Neural progenitor cell (in vitro differentiated cells): ENCODE results near the gene KLHL25. TPM values are rescaled to one million over a fixed set of nuclear protein-coding genes. Genes with fewer than 3 reads are reported as not detected.
A peak's percentile ranks its signal among the peaks of the same experiment; 100 is the strongest.

Experiments
- DNase-seq: peaks from one replicate; pipeline ENCODE4 v3.0.0-alpha.2; 2016; ENCODE audit warnings: low spot score
- H2AFZ ChIP-seq: fragments of 200-600 bp; sonication (generic); replicated peaks from 2 replicates; pipeline ENCODE4 v1.6.1; 2016; ENCODE audit warnings: antibody characterized with exemption
- H3F3A ChIP-seq: fragments of 200-600 bp; sonication (generic); 2 replicates; pipeline ENCODE4 v1.6.1; 2016; ENCODE audit warnings: antibody characterized with exemption, low read depth
- H3K27ac ChIP-seq: fragments of 200-600 bp; sonication (generic); 2 replicates; pipeline ENCODE4 v1.5.1; 2016; ENCODE audit warnings: mild to moderate bottlenecking
- H3K27me3 ChIP-seq: fragments of 200-600 bp; sonication (generic); 2 replicates; pipeline ENCODE4 v1.6.1; 2016; ENCODE audit warnings: mild to moderate bottlenecking, moderate library complexity
- H3K36me3 ChIP-seq: fragments of 200-600 bp; sonication (generic); 2 replicates; pipeline ENCODE4 v1.5.1; 2016
- H3K4me1 ChIP-seq: fragments of 200-600 bp; sonication (generic); 2 replicates; pipeline ENCODE4 v1.6.1; 2016; ENCODE audit warnings: mixed run types
- H3K4me2 ChIP-seq: fragments of 200-600 bp; sonication (generic); 2 replicates; pipeline ENCODE4 v1.6.1; 2016
- H3K4me3 ChIP-seq: fragments of 200-600 bp; sonication (generic); 2 replicates; pipeline ENCODE4 v1.5.1; 2016
- H3K79me2 ChIP-seq: fragments of 200-600 bp; sonication (generic); 2 replicates; pipeline ENCODE4 v1.6.1; 2016; ENCODE audit warnings: low read depth
- H3K9ac ChIP-seq: fragments of 200-600 bp; sonication (generic); 2 replicates; pipeline ENCODE4 v1.6.1; 2016
- H3K9me3 ChIP-seq: fragments of 200-600 bp; sonication (generic); 2 replicates; pipeline ENCODE4 v1.5.1; 2016; ENCODE audit warnings: low read depth
- H4K20me1 ChIP-seq: fragments of 200-600 bp; sonication (generic); 2 replicates; pipeline ENCODE4 v1.6.1; 2016; ENCODE audit warnings: low read depth
- H3K27ac Mint-ChIP-seq: 3 replicates; pipeline ENCODE4 v1.8.0; 2021; ENCODE audit warnings: mixed read lengths
- H3K27me3 Mint-ChIP-seq: 2 replicates; pipeline ENCODE4 v1.8.0; 2022; ENCODE audit warnings: low read depth, mild to moderate bottlenecking, inconsistent platforms, moderate library complexity, mixed read lengths; ENCODE audit not compliant: insufficient read depth
- H3K36me3 Mint-ChIP-seq: 3 replicates; pipeline ENCODE4 v1.8.0; 2021; ENCODE audit warnings: mixed read lengths
- H3K4me1 Mint-ChIP-seq: 3 replicates; pipeline ENCODE4 v1.8.0; 2021; ENCODE audit warnings: mixed read lengths
- H3K4me3 Mint-ChIP-seq: 3 replicates; pipeline ENCODE4 v1.8.0; 2021; ENCODE audit warnings: mild to moderate bottlenecking, moderate library complexity, mixed read lengths
- H3K9me3 Mint-ChIP-seq: 3 replicates; pipeline ENCODE4 v1.8.0; 2020; ENCODE audit warnings: mixed read lengths
- CTCF ChIP-seq: fragments of 200-600 bp; sonication (generic); IDR thresholded peaks from 2 replicates; pipeline ENCODE4 v1.5.1; 2017; ENCODE audit warnings: antibody characterized with exemption, mild to moderate bottlenecking
- EZH2 ChIP-seq: fragments of 200-600 bp; sonication (generic); IDR thresholded peaks from 2 replicates; pipeline ENCODE4 v1.6.1; 2017; ENCODE audit warnings: antibody characterized with exemption, mild to moderate bottlenecking, moderate library complexity
- EZH2phosphoT487 ChIP-seq: fragments of 200-600 bp; sonication (generic); IDR thresholded peaks from 2 replicates; pipeline ENCODE4 v1.6.1; 2017; ENCODE audit warnings: antibody characterized with exemption
- microRNA counts: library from miRNA; unstranded; fragments of <30 nt; microRNA quantifications from one replicate; lab custom pipeline; 2016
- microRNA-seq: library from miRNA; unstranded; fragments of <30 nt; microRNA quantifications from one replicate; pipeline ENCODE4, GENCODE V29; 2016
- small RNA-seq: library from RNA; depleted of rRNA; stranded (forward); fragments of <200 nt; gene quantifications from one replicate; pipeline ENCODE3, GENCODE V24; 2015
- total RNA-seq: library from RNA; depleted of rRNA; stranded (reverse); fragments of >200 nt; gene quantifications from 2 replicates; pipeline ENCODE4 v1.2.3, GENCODE V29; 2015; ENCODE audit warnings: low replicate concordance

KLHL25 gene
- total RNA-seq, 1 donor from 2014 or later, result 12.1 TPM

GRCh38 chr15:85710340-85710842, 84.3 kb downstream of the KLHL25 start:
- H3K36me3 ChIP-seq, result no peaks in the 10 kb centered on the region
- no peaks in the 10 kb centered on the region for H3K9me3 Mint-ChIP-seq
- H3K4me2 ChIP-seq, result no peak overlapping the region
- H3K4me3 ChIP-seq, result no peak overlapping the region
- peaks cover 18% of the 10 kb centered on the region for H3K4me1 Mint-ChIP-seq
- H3K9ac ChIP-seq, result no peak overlapping the region
- no peaks in the 10 kb centered on the region for H3K9me3 ChIP-seq
- H3K4me1 ChIP-seq, result no peaks in the 10 kb centered on the region
- no peaks in the 10 kb centered on the region for H3F3A ChIP-seq
- peaks cover 27% of the 10 kb centered on the region for H3K36me3 Mint-ChIP-seq
- H3K27me3 ChIP-seq, result no peaks in the 10 kb centered on the region
- no peak overlapping the region for H3K4me3 Mint-ChIP-seq
- no peak for TF ChIP-seq EZH2phosphoT487
- TF ChIP-seq CTCF, result no peak
- no peak for TF ChIP-seq EZH2
- H3K27ac ChIP-seq, result no peak overlapping the region
- no peaks in the 10 kb centered on the region for H3K79me2 ChIP-seq
- no peak for DNase-seq
- H3K27ac Mint-ChIP-seq, result no peak overlapping the region
- no peaks in the 10 kb centered on the region for H3K27me3 Mint-ChIP-seq
- no peaks in the 10 kb centered on the region for H4K20me1 ChIP-seq
- H2AFZ ChIP-seq, result no peak overlapping the region

MicroRNAs within 50 kb of the gene (microRNA counts, 767-probe panel; counts per million panel counts)
- 460 counts per million, percentile 90 among the panel's probes with 10 or more counts for microRNA hsa-miR-1276 (lab: Ali Mortazavi, UCI)

Small RNAs within 50 kb of the gene (microRNA-seq; reads per million reads assigned to microRNA genes)
- gene MIR1276 (2.4 reads per million, percentile 9 among the genes with 10 or more reads in this experiment), gene MIR548AP (not detected)

Small RNAs within 50 kb of the gene (small RNA-seq; reads per million reads assigned to genes)
- not detected for gene AC021739.1
- 1.1 reads per million, percentile 81 among the genes with 10 or more reads in this experiment for gene MIR1276
- not detected for gene MIR548AP
- gene RNU6-231P, result not detected
